Endothelial cell (in vitro differentiated cells): ENCODE results near the gene EID3. TPM values are rescaled to one million over a fixed set of nuclear protein-coding genes. Genes with fewer than 3 reads are reported as not detected.

Experiments
- DNase-seq: peaks from one replicate; pipeline ENCODE4 v3.0.0; 2021; ENCODE audit warnings: low spot score
- H3K27ac Mint-ChIP-seq: one replicate; pipeline ENCODE4 v1.8.0; 2021; ENCODE audit warnings: mixed read lengths, inconsistent platforms; ENCODE audit not compliant: unreplicated experiment
- H3K27me3 Mint-ChIP-seq: one replicate; pipeline ENCODE4 v1.8.0; 2021; ENCODE audit warnings: mild to moderate bottlenecking, moderate library complexity, mixed read lengths, inconsistent platforms; ENCODE audit not compliant: unreplicated experiment
- H3K36me3 Mint-ChIP-seq: one replicate; pipeline ENCODE4 v1.8.0; 2021; ENCODE audit warnings: mild to moderate bottlenecking, low read depth, mixed read lengths, inconsistent platforms; ENCODE audit not compliant: unreplicated experiment
- H3K4me1 Mint-ChIP-seq: one replicate; pipeline ENCODE4 v1.8.0; 2021; ENCODE audit warnings: mild to moderate bottlenecking, mixed read lengths, inconsistent platforms; ENCODE audit not compliant: unreplicated experiment
- H3K4me3 Mint-ChIP-seq: one replicate; pipeline ENCODE4 v1.8.0; 2021; ENCODE audit warnings: mild to moderate bottlenecking, mixed read lengths, inconsistent platforms; ENCODE audit not compliant: unreplicated experiment
- H3K9me3 Mint-ChIP-seq: one replicate; pipeline ENCODE4 v1.8.0; 2021; ENCODE audit warnings: mixed read lengths, inconsistent platforms; ENCODE audit not compliant: unreplicated experiment
- CTCF ChIP-seq: fragments of 200-600 bp; sonication (generic); IDR thresholded peaks from one replicate; pipeline ENCODE4 v1.5.0; 2021; ENCODE audit warnings: antibody characterized with exemption; ENCODE audit not compliant: unreplicated experiment
- total RNA-seq: library from RNA; stranded (reverse); fragmentation: NEBNext Ultra II Directional; extraction: Animal tissue kit (Norgen Biotek cat#: 25700); gene quantifications from one replicate; pipeline ENCODE4 v1.2.1, GENCODE V29; 2021; ENCODE audit not compliant: unreplicated experiment

Gene EID3
- total RNA-seq, 1 donor from 2014 or later, result 2.2 TPM

GRCh38 chr12:104281636-104282035 is 21.9 kb upstream of the EID3 start:
- H3K36me3 Mint-ChIP-seq, result no peaks in the 10 kb centered on the region
- no peaks in the 10 kb centered on the region for H3K9me3 Mint-ChIP-seq
- H3K27ac Mint-ChIP-seq, result no peak overlapping the region
- no peak overlapping the region for H3K4me3 Mint-ChIP-seq
- peaks cover 15% of the 10 kb centered on the region for H3K4me1 Mint-ChIP-seq
- no peak for DNase-seq
- peaks cover 3% of the 10 kb centered on the region for H3K27me3 Mint-ChIP-seq
- no peak for TF ChIP-seq CTCF

GRCh38 chr12:104282109-104282508 is 21.4 kb upstream of the EID3 start:
- H3K27me3 Mint-ChIP-seq, result peaks cover 5% of the 10 kb centered on the region
- TF ChIP-seq CTCF, result no peak
- no peak overlapping the region for H3K4me3 Mint-ChIP-seq
- no peak for DNase-seq
- peaks cover 19% of the 10 kb centered on the region for H3K4me1 Mint-ChIP-seq
- H3K27ac Mint-ChIP-seq, result no peak overlapping the region
- H3K36me3 Mint-ChIP-seq, result peaks cover 1% of the 10 kb centered on the region
- no peaks in the 10 kb centered on the region for H3K9me3 Mint-ChIP-seq

GRCh38 chr12:104285740-104286515 is 17.6 kb upstream of the EID3 start:
- Mint-ChIP-seq H3K27me3 (peaks cover 10% of the 10 kb centered on the region), H3K4me3 (peak overlapping the region; percentile 98), H3K9me3 (no peaks in the 10 kb centered on the region), H3K36me3 (peaks cover 4% of the 10 kb centered on the region), H3K27ac (peak overlapping the region; percentile 98), H3K4me1 (peaks cover 23% of the 10 kb centered on the region)
- no peak for TF ChIP-seq CTCF
- no peak for DNase-seq

DNA sequence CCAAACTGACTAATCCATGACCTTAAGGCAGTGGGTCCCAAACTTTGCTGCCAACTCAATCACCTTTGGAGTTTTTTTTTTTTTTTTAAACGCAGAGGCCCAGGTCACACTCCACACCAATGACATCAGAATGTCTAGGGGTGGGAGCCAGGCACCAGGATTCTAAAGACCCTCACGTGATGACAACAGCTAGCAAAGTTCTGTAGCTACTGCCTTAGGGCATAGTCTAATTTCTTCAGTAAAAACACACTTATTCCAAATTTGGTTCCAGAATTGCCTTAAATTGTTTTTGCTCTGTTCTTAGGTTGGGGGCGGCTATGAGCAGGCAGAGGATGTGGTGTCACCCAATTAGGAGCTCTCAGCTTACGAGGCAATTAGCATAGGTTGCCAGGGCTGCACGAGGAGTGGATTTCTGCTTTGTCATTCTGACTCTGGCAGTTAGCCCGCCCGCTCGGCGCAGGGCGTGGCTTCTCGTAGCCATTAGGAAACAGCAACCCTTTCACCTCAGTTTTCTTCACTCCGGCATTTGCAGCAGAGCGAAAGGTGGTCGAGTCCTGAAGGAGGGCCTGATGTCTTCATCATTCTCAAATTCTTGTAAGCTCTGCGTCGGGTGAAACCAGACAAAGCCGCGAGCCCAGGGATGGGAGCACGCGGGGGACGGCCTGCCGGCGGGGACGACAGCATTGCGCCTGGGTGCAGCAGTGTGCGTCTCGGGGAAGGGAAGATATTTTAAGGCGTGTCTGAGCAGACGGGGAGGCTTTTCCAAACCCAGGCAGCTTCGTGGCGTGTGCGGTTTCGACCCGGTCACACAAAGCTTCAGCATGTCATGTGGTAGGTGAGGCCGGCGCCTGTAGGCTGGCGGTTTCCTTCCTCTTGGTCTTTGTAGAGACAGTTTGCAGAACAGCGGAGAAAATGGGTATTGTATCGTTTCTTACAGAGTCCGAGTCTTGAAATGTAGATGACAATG is 16.7 kb upstream of the EID3 start:
- no peak for TF ChIP-seq CTCF
- peak; percentile 79 for DNase-seq
- H3K9me3 Mint-ChIP-seq, result no peaks in the 10 kb centered on the region
- H3K4me3 Mint-ChIP-seq, result peak overlapping the region; percentile 98
- H3K36me3 Mint-ChIP-seq, result peaks cover 4% of the 10 kb centered on the region
- H3K27ac Mint-ChIP-seq, result peak overlapping the region; percentile 98
- H3K27me3 Mint-ChIP-seq, result peaks cover 10% of the 10 kb centered on the region
- peaks cover 23% of the 10 kb centered on the region for H3K4me1 Mint-ChIP-seq
